ENCODE measurements around the gene ZNF441.

Gene ZNF441

DNA sequence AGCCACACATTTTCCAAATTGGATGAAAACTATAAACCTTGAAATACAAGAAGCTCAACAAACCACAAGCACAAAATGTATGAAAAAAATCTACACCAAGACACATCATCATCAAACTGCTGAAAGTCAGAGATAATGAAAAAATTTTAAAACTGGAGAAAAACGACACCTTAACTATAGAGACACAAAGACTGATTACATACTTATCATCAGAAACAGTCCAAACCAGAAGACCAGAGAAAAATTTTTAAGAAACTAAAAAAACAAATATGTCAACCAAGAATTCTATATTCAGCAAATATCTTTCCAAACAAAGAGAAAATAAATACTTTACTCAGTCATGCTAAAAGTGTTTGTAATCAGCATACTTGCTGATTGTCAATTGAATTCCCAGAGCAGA, 19.5 kb upstream of the ZNF441 start:
- Histone ChIP-seq H2AFZ (ENCODE audit: low read length) (no peak overlapping the region), H3K4me2 (ENCODE audit: low read depth, low read length, poor library complexity, severe bottlenecking) (no peak overlapping the region), H3K9me3 (ENCODE audit: insufficient read depth, low read depth, low read length) (peaks cover 12% of the 10 kb centered on the region; the same call in 1 of the 2 replicates), H3K9me2 (replicated peaks; ENCODE audit: low read depth, low read length) (no peaks in the 10 kb centered on the region), H4K20me1 (ENCODE audit: insufficient read depth, low read length, poor library complexity, severe bottlenecking) (no peaks in the 10 kb centered on the region), H3K9ac (ENCODE audit: low read depth, low read length, poor library complexity, severe bottlenecking) (no peak overlapping the region), H3K4me1 (ENCODE audit: insufficient read depth, low read length, poor library complexity, severe bottlenecking) (no peaks in the 10 kb centered on the region), H3K27me3 (ENCODE audit: insufficient read depth, low read length, poor library complexity, severe bottlenecking) (no peaks in the 10 kb centered on the region), H3K36me3 (ENCODE audit: insufficient read depth, low read length) (no peaks in the 10 kb centered on the region), H3K4me3 (ENCODE audit: low read length, poor library complexity, severe bottlenecking) (no peak overlapping the region), H3K79me2 (ENCODE audit: insufficient read depth, low read length) (no peaks in the 10 kb centered on the region), H3F3A (ENCODE audit: low read depth) (no peaks in the 10 kb centered on the region)
- TF ChIP-seq, protein P1, sequence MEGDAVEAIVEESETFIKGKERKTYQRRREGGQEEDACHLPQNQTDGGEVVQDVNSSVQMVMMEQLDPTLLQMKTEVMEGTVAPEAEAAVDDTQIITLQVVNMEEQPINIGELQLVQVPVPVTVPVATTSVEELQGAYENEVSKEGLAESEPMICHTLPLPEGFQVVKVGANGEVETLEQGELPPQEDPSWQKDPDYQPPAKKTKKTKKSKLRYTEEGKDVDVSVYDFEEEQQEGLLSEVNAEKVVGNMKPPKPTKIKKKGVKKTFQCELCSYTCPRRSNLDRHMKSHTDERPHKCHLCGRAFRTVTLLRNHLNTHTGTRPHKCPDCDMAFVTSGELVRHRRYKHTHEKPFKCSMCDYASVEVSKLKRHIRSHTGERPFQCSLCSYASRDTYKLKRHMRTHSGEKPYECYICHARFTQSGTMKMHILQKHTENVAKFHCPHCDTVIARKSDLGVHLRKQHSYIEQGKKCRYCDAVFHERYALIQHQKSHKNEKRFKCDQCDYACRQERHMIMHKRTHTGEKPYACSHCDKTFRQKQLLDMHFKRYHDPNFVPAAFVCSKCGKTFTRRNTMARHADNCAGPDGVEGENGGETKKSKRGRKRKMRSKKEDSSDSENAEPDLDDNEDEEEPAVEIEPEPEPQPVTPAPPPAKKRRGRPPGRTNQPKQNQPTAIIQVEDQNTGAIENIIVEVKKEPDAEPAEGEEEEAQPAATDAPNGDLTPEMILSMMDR (conservative IDR thresholded peaks at IDR 0.05; ENCODE audit: low read length) = no peak
- TF ChIP-seq EZH2phosphoT487 (IDR thresholded peaks at IDR 0.05; ENCODE audit: borderline replicate concordance) = no peak

DNA sequence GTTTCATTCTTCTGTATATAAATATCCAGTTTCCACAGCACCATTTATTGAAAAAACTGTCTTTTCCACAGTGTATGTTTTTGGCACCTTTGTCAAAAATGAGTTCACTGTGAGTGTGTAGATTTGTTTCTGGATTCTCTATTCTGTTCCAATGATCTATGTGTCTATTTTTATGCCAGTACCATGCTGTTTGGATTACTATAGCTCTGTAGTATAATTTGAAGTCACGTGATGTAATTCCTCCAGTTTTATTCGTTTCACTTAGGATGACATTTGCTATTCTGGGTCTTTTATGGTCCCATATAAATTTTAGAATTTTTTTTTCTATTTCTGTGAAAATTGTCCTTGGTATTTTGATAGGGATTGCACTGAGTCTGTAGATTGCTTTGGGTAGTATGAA, 17.0 kb upstream of the ZNF441 start:
- Histone ChIP-seq H3K79me2 (ENCODE audit: insufficient read depth, low read length) (no peaks in the 10 kb centered on the region), H3K27me3 (ENCODE audit: insufficient read depth, low read length, poor library complexity, severe bottlenecking) (no peaks in the 10 kb centered on the region), H3K4me2 (ENCODE audit: low read depth, low read length, poor library complexity, severe bottlenecking) (no peak overlapping the region), H3K9me2 (replicated peaks; ENCODE audit: low read depth, low read length) (no peaks in the 10 kb centered on the region), H3K9me3 (ENCODE audit: insufficient read depth, low read depth, low read length) (peaks cover 16% of the 10 kb centered on the region; the same call in 1 of the 2 replicates), H3F3A (ENCODE audit: low read depth) (no peaks in the 10 kb centered on the region), H3K9ac (ENCODE audit: low read depth, low read length, poor library complexity, severe bottlenecking) (no peak overlapping the region), H4K20me1 (ENCODE audit: insufficient read depth, low read length, poor library complexity, severe bottlenecking) (no peaks in the 10 kb centered on the region), H3K4me1 (ENCODE audit: insufficient read depth, low read length, poor library complexity, severe bottlenecking) (no peaks in the 10 kb centered on the region), H3K4me3 (ENCODE audit: low read length, poor library complexity, severe bottlenecking) (no peak overlapping the region), H2AFZ (ENCODE audit: low read length) (no peak overlapping the region), H3K36me3 (ENCODE audit: insufficient read depth, low read length) (no peaks in the 10 kb centered on the region)
- TF ChIP-seq EZH2phosphoT487 (IDR thresholded peaks at IDR 0.05; ENCODE audit: borderline replicate concordance) = no peak
- TF ChIP-seq, protein P1 (conservative IDR thresholded peaks at IDR 0.05; ENCODE audit: low read length) = no peak

DNA sequence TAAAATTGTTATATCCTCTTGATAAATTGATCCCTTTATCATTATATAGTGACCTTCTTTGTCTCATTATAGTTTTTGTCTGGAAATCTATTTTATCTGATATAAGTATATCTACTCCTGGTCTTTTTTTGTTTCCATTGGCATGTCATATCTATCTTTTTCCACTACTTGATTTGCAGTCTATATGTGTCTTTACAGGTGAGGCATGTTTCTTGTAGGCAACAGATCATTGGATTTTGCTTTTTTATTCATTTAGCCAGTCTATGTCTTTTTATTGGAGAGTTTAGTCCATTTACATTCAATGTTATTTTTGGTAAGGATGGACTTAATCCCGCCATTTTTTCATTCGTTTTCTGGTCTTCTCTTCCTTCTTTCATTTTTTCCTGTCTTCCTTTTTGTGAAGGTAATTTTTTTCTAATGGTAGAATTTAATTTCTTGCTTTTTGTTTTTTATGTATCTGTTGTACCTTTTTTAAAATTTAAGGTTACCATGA, 14.5 kb upstream of the ZNF441 start:
- Histone ChIP-seq H3K4me1 (ENCODE audit: insufficient read depth, low read length, poor library complexity, severe bottlenecking) (no peaks in the 10 kb centered on the region), H3K27me3 (ENCODE audit: insufficient read depth, low read length, poor library complexity, severe bottlenecking) (no peaks in the 10 kb centered on the region), H3K79me2 (ENCODE audit: insufficient read depth, low read length) (no peaks in the 10 kb centered on the region), H3K4me2 (ENCODE audit: low read depth, low read length, poor library complexity, severe bottlenecking) (no peak overlapping the region), H3K9me3 (ENCODE audit: insufficient read depth, low read depth, low read length) (peaks cover 22% of the 10 kb centered on the region; the same call in 1 of the 2 replicates), H2AFZ (ENCODE audit: low read length) (no peak overlapping the region), H3K4me3 (ENCODE audit: low read length, poor library complexity, severe bottlenecking) (no peak overlapping the region), H3K36me3 (ENCODE audit: insufficient read depth, low read length) (no peaks in the 10 kb centered on the region), H3K9ac (ENCODE audit: low read depth, low read length, poor library complexity, severe bottlenecking) (no peak overlapping the region), H3K9me2 (replicated peaks; ENCODE audit: low read depth, low read length) (no peaks in the 10 kb centered on the region), H3F3A (ENCODE audit: low read depth) (no peaks in the 10 kb centered on the region), H4K20me1 (ENCODE audit: insufficient read depth, low read length, poor library complexity, severe bottlenecking) (no peaks in the 10 kb centered on the region)
- TF ChIP-seq, protein P1 (conservative IDR thresholded peaks at IDR 0.05; ENCODE audit: low read length) = no peak
- no peak for TF ChIP-seq EZH2phosphoT487 (IDR thresholded peaks at IDR 0.05; ENCODE audit: borderline replicate concordance)

Data from Loucy (cell line).